ENCODE measurements around the gene SH3D19. TPM values are rescaled to one million over a fixed set of nuclear protein-coding genes. Genes with fewer than 3 reads are reported as not detected.
A peak's percentile ranks its signal among the peaks of the same experiment; 100 is the strongest.
"Not testable (repeated sequence)": the region's sequence is repeated elsewhere in the genome, so short reads cannot be mapped to it uniquely, and the experiment has no call there.

Gene SH3D19
- total RNA-seq, 2 donors from 2014 or later = 0.74 TPM; not detected in 1

GRCh38 chr4:151095142-151095541 lies 230.3 kb downstream of the SH3D19 start:
- DNase-seq (no peak), ATAC-seq (replicated peaks in 1 of 2) (no peak)
- peaks cover 44% of the 10 kb centered on the region for H3K4me1 Mint-ChIP-seq (ENCODE audit: low read depth)
- H3K4me3 Mint-ChIP-seq = peak overlapping the region in 1 of 2 donors; percentile 22
- peaks cover 6 to 8% of the 10 kb centered on the region in 2 donors for H3K36me3 Mint-ChIP-seq (ENCODE audit: insufficient read depth in 2 of 2)
- no peaks in the 10 kb centered on the region for H3K27me3 Mint-ChIP-seq (ENCODE audit: low read depth)
- peak overlapping the region; percentile 32 for H3K27ac Mint-ChIP-seq
- H3K9me3 Mint-ChIP-seq = peaks cover 0 to 3% of the 10 kb centered on the region in 2 donors

- DNase-seq (no peak), ATAC-seq (replicated peaks in 1 of 2) (no peak)
- H3K4me1 Mint-ChIP-seq (ENCODE audit: low read depth) = peaks cover 41% of the 10 kb centered on the region
- no peak overlapping the region for H3K4me3 Mint-ChIP-seq
- H3K27ac Mint-ChIP-seq = no peak overlapping the region
- no peaks in the 10 kb centered on the region for H3K27me3 Mint-ChIP-seq (ENCODE audit: low read depth)
- H3K9me3 Mint-ChIP-seq = peaks cover 0 to 3% of the 10 kb centered on the region in 2 donors
- H3K36me3 Mint-ChIP-seq (ENCODE audit: insufficient read depth in 2 of 2) = peaks cover 0 to 3% of the 10 kb centered on the region in 2 donors
These were observed 231.1 kb downstream of the SH3D19 start for GRCh38 chr4:151094290-151094751.

DNA sequence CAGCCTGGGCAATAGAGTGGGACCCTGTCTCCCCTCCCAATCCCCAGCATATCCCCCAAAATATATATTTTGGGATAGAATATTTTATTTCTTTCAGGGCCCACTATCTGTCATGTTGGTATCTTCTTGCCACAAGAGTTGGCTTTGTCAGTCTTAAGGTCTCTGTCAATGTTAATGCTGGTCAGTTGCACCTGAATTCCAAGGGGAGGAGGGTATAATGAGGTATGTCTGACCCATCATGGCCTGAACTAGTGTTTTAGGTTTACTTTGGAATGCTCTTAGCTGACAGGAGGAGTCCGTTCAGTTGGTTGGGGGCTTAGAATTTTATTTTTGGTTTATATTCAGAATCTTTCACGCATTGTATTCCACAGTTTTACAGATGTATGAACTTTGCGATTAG lies 232.2 kb downstream of the SH3D19 start:
- Mint-ChIP-seq H3K27me3 (ENCODE audit: low read depth) (no peaks in the 10 kb centered on the region), H3K9me3 (peaks cover 0 to 3% of the 10 kb centered on the region in 2 donors)

GRCh38 chr4:151092488-151092887 lies 232.9 kb downstream of the SH3D19 start:
- H3K27ac Mint-ChIP-seq = no peak overlapping the region
- peaks cover 27% of the 10 kb centered on the region for H3K4me1 Mint-ChIP-seq (ENCODE audit: low read depth)
- peaks cover 0 to 3% of the 10 kb centered on the region in 2 donors for H3K9me3 Mint-ChIP-seq
- no peaks in the 10 kb centered on the region for H3K27me3 Mint-ChIP-seq (ENCODE audit: low read depth)
- H3K4me3 Mint-ChIP-seq = no peak overlapping the region
- peaks cover 0 to 3% of the 10 kb centered on the region in 2 donors for H3K36me3 Mint-ChIP-seq (ENCODE audit: insufficient read depth in 2 of 2)
- DNase-seq = no peak
- ATAC-seq (replicated peaks in 1 of 2) = no peak

More for the DNA sequence above, 232.2 kb downstream of the SH3D19 start:
- H3K27ac Mint-ChIP-seq = no peak overlapping the region
- peaks cover 0 to 3% of the 10 kb centered on the region in 2 donors for H3K36me3 Mint-ChIP-seq (ENCODE audit: insufficient read depth in 2 of 2)
- no peak for ATAC-seq (replicated peaks in 1 of 2)
- no peak for DNase-seq
- H3K4me3 Mint-ChIP-seq = no peak overlapping the region
- H3K4me1 Mint-ChIP-seq (ENCODE audit: low read depth) = peaks cover 32% of the 10 kb centered on the region

DNA sequence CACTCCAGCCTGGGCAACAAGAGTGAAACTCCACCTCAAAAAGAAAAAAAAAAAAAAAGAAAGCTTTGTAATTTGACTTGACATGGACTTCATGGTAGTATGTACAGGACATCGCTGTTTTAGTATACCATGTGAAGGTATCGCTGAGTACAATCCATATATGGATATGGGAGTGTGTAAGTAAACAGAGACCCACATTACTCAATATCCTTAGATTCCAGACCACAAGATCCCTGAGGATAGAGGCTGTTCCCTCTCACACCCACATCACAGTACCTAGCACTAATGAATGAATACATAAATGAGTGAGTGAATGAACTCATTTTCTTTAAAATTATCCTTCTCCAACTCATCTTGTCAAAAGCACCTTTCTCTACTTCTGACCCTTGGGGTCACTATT lies 234.4 kb downstream of the SH3D19 start:
- H3K4me1 Mint-ChIP-seq (ENCODE audit: low read depth) = peaks cover 16% of the 10 kb centered on the region
- DNase-seq (no peak), ATAC-seq (replicated peaks in 1 of 2) (no peak)
- H3K27ac Mint-ChIP-seq = no peak overlapping the region
- H3K27me3 Mint-ChIP-seq (ENCODE audit: low read depth) = no peaks in the 10 kb centered on the region
- no peak overlapping the region for H3K4me3 Mint-ChIP-seq
- H3K9me3 Mint-ChIP-seq = peaks cover 0 to 3% of the 10 kb centered on the region in 2 donors
- H3K36me3 Mint-ChIP-seq (ENCODE audit: insufficient read depth in 2 of 2) = peaks cover 0 to 3% of the 10 kb centered on the region in 2 donors

GRCh38 chr4:151087467-151087866 lies 237.9 kb downstream of the SH3D19 start:
- H3K4me1 Mint-ChIP-seq (ENCODE audit: low read depth) = no peaks in the 10 kb centered on the region
- H3K4me3 Mint-ChIP-seq = no peak overlapping the region
- H3K27ac Mint-ChIP-seq = no peak overlapping the region
- H3K9me3 Mint-ChIP-seq = no peaks in the 10 kb centered on the region
- DNase-seq (no peak), ATAC-seq (replicated peaks in 1 of 2) (no peak)
- H3K27me3 Mint-ChIP-seq (ENCODE audit: low read depth) = no peaks in the 10 kb centered on the region
- H3K36me3 Mint-ChIP-seq (ENCODE audit: insufficient read depth in 2 of 2) = no peaks in the 10 kb centered on the region

DNA sequence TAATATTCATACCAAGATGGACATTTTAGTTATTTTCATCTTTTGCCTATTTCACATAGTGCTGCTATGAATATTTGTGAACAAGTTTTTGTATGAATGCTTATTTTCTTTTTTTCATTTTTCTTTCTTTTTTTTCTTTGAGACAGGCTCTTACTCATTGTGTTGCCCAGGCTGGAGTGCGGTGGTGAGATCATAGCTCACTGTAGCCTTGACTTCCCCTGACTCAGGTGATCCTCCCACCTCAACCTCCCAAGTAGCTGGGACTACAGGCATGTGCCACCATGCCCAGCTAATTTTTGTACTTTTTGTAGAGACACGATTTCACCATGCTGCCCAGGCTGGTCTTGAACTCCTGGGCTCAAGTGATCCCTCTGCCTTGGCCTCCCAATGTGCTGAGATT lies 247.4 kb downstream of the SH3D19 start:
- peak in 1 of 2 donors; percentile 13 for DNase-seq
- H3K4me3 Mint-ChIP-seq; H3K27me3 Mint-ChIP-seq (ENCODE audit: low read depth); H3K9me3 Mint-ChIP-seq; H3K27ac Mint-ChIP-seq; H3K4me1 Mint-ChIP-seq (ENCODE audit: low read depth); H3K36me3 Mint-ChIP-seq (ENCODE audit: insufficient read depth in 2 of 2): not testable (repeated sequence)
- peak; percentile 73 to 87 for ATAC-seq (replicated peaks in 1 of 2)

GRCh38 chr4:151074416-151074916 lies 250.9 kb downstream of the SH3D19 start:
- no peaks in the 10 kb centered on the region for H3K36me3 Mint-ChIP-seq (ENCODE audit: insufficient read depth in 2 of 2)
- DNase-seq = no peak

More at GRCh38 chr4:151074416-151074916, 250.9 kb downstream of the SH3D19 start:
- Mint-ChIP-seq H3K4me3 (no peak overlapping the region), H3K27me3 (ENCODE audit: low read depth) (no peaks in the 10 kb centered on the region), H3K9me3 (no peaks in the 10 kb centered on the region), H3K4me1 (ENCODE audit: low read depth) (peaks cover 9% of the 10 kb centered on the region), H3K27ac (no peak overlapping the region)
- no peak for ATAC-seq (replicated peaks in 1 of 2)

Other genes with a start within 250 kb of the SH3D19 start
- gene RPS3A, start 226.0 kb downstream of the SH3D19 start, total RNA-seq = 1,000 to 10,000 TPM; 2,606 to 2,707 TPM
- gene PRSS48, start 48.4 kb downstream of the SH3D19 start, total RNA-seq = not detected
- under 1 TPM; 0.22 to 0.53 TPM for gene FHIP1A, start 83.6 kb upstream of the SH3D19 start, total RNA-seq

All from activated T-cell treated with anti-CD3 and anti-CD28 coated beads, Interleukin-2, amount 50 U/mL, for 72 hours (primary cell).